Neural progenitor cell (in vitro differentiated cells): ENCODE measurements around the gene KRT77.

ENCODE experiments used
- CTCF ChIP-seq: fragments of 200-600 bp; sonication (generic); IDR thresholded peaks from 2 replicates; pipeline ENCODE4 v1.5.1; 2017; ENCODE audit warnings: antibody characterized with exemption, mild to moderate bottlenecking
- EZH2 ChIP-seq: fragments of 200-600 bp; sonication (generic); IDR thresholded peaks from 2 replicates; pipeline ENCODE4 v1.6.1; 2017; ENCODE audit warnings: antibody characterized with exemption, mild to moderate bottlenecking, moderate library complexity
- EZH2phosphoT487 ChIP-seq: fragments of 200-600 bp; sonication (generic); IDR thresholded peaks from 2 replicates; pipeline ENCODE4 v1.6.1; 2017; ENCODE audit warnings: antibody characterized with exemption

GRCh38 chr12:52744493-52745156 lies 41.3 kb upstream of the KRT77 start:
- TF ChIP-seq CTCF = no peak
- TF ChIP-seq EZH2 = no peak
- no peak for TF ChIP-seq EZH2phosphoT487
